Keratinocyte (primary cell): Measurements from ENCODE around the gene RNASE3. TPM values are rescaled to one million over a fixed set of nuclear protein-coding genes. Genes with fewer than 3 reads are reported as not detected.
A peak's percentile ranks its signal among the peaks of the same experiment; 100 is the strongest.

ENCODE experiments used
- DNase-seq: peaks from one replicate; pipeline ENCODE4 v3.0.0-alpha.2; 2011; ENCODE audit warnings: low read depth, missing footprints, low spot score
- FAIRE-seq: peaks from 2 replicates; lab custom pipeline; 2011; peaks lifted over from hg19 to GRCh38; lab: Jason Lieb, UNC
- H2AFZ ChIP-seq: 2 replicates; pipeline ENCODE4 v1.6.0; 2012; ENCODE audit warnings: low read length, control low read depth, inconsistent platforms; ENCODE audit not compliant: control insufficient read depth
- H3K27ac ChIP-seq: 2 replicates; pipeline ENCODE4 v1.5.1; 2011; ENCODE audit warnings: low read length; ENCODE audit not compliant: control insufficient read depth, insufficient read depth
- H3K27me3 ChIP-seq: 3 replicates; pipeline ENCODE4 v1.6.0; 2011; ENCODE audit warnings: low read length; ENCODE audit not compliant: control insufficient read depth, insufficient read depth; ENCODE audit errors: extremely low read depth
- H3K36me3 ChIP-seq, 2 experiments: 2 replicates in 1 of 2; 3 replicates in 1 of 2; pipeline ENCODE4 v1.5.1; 2011; ENCODE audit warnings: low read length in 2 of 2, mild to moderate bottlenecking in 1 of 2; ENCODE audit not compliant: control insufficient read depth in 2 of 2, insufficient read depth in 2 of 2; ENCODE audit errors: extremely low read depth in 1 of 2
- H3K4me1 ChIP-seq: 3 replicates; pipeline ENCODE4 v1.5.1; 2011; ENCODE audit warnings: low read length; ENCODE audit not compliant: control insufficient read depth, insufficient read depth; ENCODE audit errors: extremely low read depth
- H3K4me2 ChIP-seq: 3 replicates; pipeline ENCODE4 v1.6.0; 2011; ENCODE audit warnings: low read depth, low read length; ENCODE audit not compliant: control insufficient read depth, insufficient read depth; ENCODE audit errors: extremely low read depth
- H3K4me3 ChIP-seq, 3 experiments: fragments of 200-600 bp in 1 of 3; sonication (generic) in 1 of 3; 2 replicates in 2 of 3; 3 replicates in 1 of 3; pipeline ENCODE4 v1.5.1; 2011 to 2016; ENCODE audit warnings: low read length in 3 of 3, mild to moderate bottlenecking in 3 of 3, control low read depth in 2 of 3, inconsistent platforms in 1 of 3, low read depth in 1 of 3, mixed read lengths in 1 of 3, mixed run types in 1 of 3, moderate library complexity in 1 of 3; ENCODE audit not compliant: control insufficient read depth in 2 of 3, insufficient read depth in 2 of 3; ENCODE audit errors: extremely low read depth in 1 of 3
- H3K79me2 ChIP-seq: 2 replicates; pipeline ENCODE4 v1.6.0; 2012; ENCODE audit warnings: low read length; ENCODE audit not compliant: control insufficient read depth, insufficient read depth
- H3K9ac ChIP-seq: 3 replicates; pipeline ENCODE4 v1.6.0; 2011; ENCODE audit warnings: low read length; ENCODE audit not compliant: control insufficient read depth, insufficient read depth; ENCODE audit errors: extremely low read depth
- H3K9me1 ChIP-seq: 3 replicates; pipeline ENCODE4 v1.6.0; 2011; ENCODE audit warnings: low read length; ENCODE audit not compliant: control insufficient read depth, insufficient read depth; ENCODE audit errors: extremely low read depth
- H3K9me3 ChIP-seq: 2 replicates; pipeline ENCODE4 v1.5.1; 2012; ENCODE audit warnings: low read depth, low read length; ENCODE audit not compliant: control insufficient read depth
- H4K20me1 ChIP-seq: 3 replicates; pipeline ENCODE4 v1.6.0; 2011; ENCODE audit warnings: low read length; ENCODE audit not compliant: control insufficient read depth, insufficient read depth; ENCODE audit errors: extremely low read depth
- EZH2 ChIP-seq: IDR thresholded peaks from one replicate; pipeline ENCODE4 v1.6.1; 2012; ENCODE audit warnings: inconsistent platforms, mild to moderate bottlenecking, low read length, moderate library complexity
- dilution Hi-C: fragments of 300-500 bp; cut with MboI; formaldehyde crosslinking; loops from one replicate; pipeline ENCODE4 v1.7.0; 2020; ENCODE audit warnings: low sequenced_read_pairs; ENCODE audit not compliant: extremely low pct_ligation_motif_present
- polyA plus RNA-seq, 5 experiments: library from polyadenylated mRNA; depleted of rRNA in 3 of 5; stranded (reverse) in 3 of 5; stranded (forward) in 1 of 5; unstranded in 1 of 5; fragments of >200 nt; gene quantifications; 1 replicate in 1 of 5; 2 replicates in 3 of 5; 3 replicates in 1 of 5; pipeline versions ENCODE4 v1.2.1 to v1.2.3, GENCODE V29; 2011 to 2012; ENCODE audit warnings: missing spikeins in 2 of 5, low read depth in 1 of 5, low replicate concordance in 1 of 5
- TF ChIP-seq, protein P1 (sequence below), 3 experiments: IDR thresholded peaks in 1 of 3; conservative IDR thresholded peaks in 1 of 3; optimal IDR thresholded peaks in 1 of 3; 2 replicates in 2 of 3; 3 replicates in 1 of 3; pipeline versions ENCODE3 to v1.5.1; 2011; ENCODE audit warnings: low read length in 3 of 3, mild to moderate bottlenecking in 3 of 3, moderate library complexity in 2 of 3, control low read depth in 1 of 3, inconsistent platforms in 1 of 3; ENCODE audit not compliant: insufficient read depth in 2 of 3; ENCODE audit errors: extremely low read depth in 1 of 3

The RNASE3 gene
- polyA plus RNA-seq, 1 donor (not counting 4 experiments of a cell fraction or from before 2014, with no cell fraction given) = not detected

DNA sequence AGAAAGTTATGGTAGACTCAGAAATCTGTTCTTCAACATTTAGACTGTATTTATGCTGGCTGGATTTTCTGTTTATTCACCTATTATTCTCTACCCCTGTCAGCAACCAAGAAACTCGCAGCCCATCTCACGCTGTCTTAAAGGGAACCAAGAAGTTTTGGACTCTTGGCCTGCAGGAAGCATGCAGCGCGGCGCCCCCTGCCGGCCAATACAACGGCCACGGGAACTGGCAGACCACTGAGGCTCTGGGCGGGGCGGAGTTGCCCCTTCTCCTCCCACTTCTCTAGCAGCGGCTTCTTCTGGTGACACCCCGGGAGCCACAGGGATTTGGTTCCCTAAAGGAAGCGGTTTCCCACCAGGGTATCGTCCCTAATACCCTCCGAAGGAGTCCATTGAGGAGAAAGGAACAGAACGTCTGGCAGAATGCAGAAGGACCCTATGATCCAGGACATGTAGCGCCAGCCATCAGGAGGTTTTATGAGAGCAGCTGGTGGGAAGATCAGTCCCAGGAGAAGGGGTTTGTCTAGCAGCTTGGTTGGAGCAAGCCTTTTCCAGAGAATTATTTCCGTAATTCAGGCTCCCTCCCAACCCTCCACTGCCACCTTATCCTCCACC is 43.1 kb downstream of the RNASE3 start:
- no peaks in the 10 kb centered on the region for H3K4me1 ChIP-seq
- H3K4me2 ChIP-seq = no peak overlapping the region
- H3K36me3 ChIP-seq = no peaks in the 10 kb centered on the region
- FAIRE-seq (no peak), DNase-seq (no peak)
- no peak overlapping the region for H3K27ac ChIP-seq
- TF ChIP-seq, protein P1, sequence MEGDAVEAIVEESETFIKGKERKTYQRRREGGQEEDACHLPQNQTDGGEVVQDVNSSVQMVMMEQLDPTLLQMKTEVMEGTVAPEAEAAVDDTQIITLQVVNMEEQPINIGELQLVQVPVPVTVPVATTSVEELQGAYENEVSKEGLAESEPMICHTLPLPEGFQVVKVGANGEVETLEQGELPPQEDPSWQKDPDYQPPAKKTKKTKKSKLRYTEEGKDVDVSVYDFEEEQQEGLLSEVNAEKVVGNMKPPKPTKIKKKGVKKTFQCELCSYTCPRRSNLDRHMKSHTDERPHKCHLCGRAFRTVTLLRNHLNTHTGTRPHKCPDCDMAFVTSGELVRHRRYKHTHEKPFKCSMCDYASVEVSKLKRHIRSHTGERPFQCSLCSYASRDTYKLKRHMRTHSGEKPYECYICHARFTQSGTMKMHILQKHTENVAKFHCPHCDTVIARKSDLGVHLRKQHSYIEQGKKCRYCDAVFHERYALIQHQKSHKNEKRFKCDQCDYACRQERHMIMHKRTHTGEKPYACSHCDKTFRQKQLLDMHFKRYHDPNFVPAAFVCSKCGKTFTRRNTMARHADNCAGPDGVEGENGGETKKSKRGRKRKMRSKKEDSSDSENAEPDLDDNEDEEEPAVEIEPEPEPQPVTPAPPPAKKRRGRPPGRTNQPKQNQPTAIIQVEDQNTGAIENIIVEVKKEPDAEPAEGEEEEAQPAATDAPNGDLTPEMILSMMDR (optimal IDR thresholded peaks at IDR 0.05 in 1 of 3, IDR thresholded peaks at IDR 0.05 in 1 of 3, conservative IDR thresholded peaks at IDR 0.05 in 1 of 3; ENCODE audit: extremely low read depth in 1 of 3, insufficient read depth in 2 of 3, low read length in 3 of 3) = peak; percentile 43 to 63 (median 58)
- TF ChIP-seq EZH2 = no peak
- H3K9me3 ChIP-seq = no peaks in the 10 kb centered on the region
- dilution Hi-C loops = no loop called here
- H2AFZ ChIP-seq = no peak overlapping the region
- no peak overlapping the region for H3K4me3 ChIP-seq
- H3K9me1 ChIP-seq = no peaks in the 10 kb centered on the region
- no peaks in the 10 kb centered on the region for H4K20me1 ChIP-seq
- no peaks in the 10 kb centered on the region for H3K27me3 ChIP-seq
- no peaks in the 10 kb centered on the region for H3K79me2 ChIP-seq
- H3K9ac ChIP-seq = no peak overlapping the region

DNA sequence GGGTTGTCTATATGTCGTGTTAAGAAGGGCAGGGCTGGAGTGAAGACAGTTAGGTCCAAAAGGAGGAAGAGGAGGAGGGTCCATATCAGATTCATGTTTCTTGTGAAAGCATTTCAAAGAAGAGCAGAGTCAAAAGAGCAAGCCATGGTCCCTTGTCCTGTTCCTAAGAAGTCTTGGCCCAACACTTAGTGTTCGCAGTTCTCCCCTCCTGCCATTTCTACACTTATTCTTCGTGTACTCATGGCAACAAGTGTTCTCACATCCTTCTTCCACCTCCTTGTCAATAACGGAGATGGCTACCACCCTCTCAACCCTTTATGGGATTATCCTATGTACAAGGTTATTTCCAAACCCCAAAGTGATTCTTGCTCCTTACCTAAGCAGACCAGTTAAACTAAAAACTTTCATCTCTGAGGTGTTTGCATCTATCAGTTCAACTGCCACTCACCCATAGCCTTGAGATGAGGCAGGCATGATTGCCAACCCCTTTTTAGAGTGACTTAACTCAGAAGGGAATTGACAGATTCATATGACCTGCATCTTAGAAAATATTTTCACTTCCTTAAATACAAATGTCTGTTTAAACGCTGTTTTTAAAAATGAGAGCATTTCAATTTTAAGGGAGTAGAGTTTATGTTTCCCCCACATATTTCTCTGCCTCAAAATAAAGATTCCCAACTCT is 44.3 kb downstream of the RNASE3 start:
- H3K9me3 ChIP-seq = no peaks in the 10 kb centered on the region
- H3K4me3 ChIP-seq = no peak overlapping the region
- H3K4me2 ChIP-seq = no peak overlapping the region
- H3K36me3 ChIP-seq = no peaks in the 10 kb centered on the region
- H2AFZ ChIP-seq = no peak overlapping the region
- DNase-seq (no peak), FAIRE-seq (no peak)
- no peak for TF ChIP-seq EZH2
- TF ChIP-seq, protein P1 (optimal IDR thresholded peaks at IDR 0.05 in 1 of 3, IDR thresholded peaks at IDR 0.05 in 1 of 3, conservative IDR thresholded peaks at IDR 0.05 in 1 of 3; ENCODE audit: extremely low read depth in 1 of 3, insufficient read depth in 2 of 3, low read length in 3 of 3) = no peak
- no peaks in the 10 kb centered on the region for H3K79me2 ChIP-seq
- H4K20me1 ChIP-seq = no peaks in the 10 kb centered on the region
- H3K4me1 ChIP-seq = no peaks in the 10 kb centered on the region
- H3K27me3 ChIP-seq = no peaks in the 10 kb centered on the region
- H3K9ac ChIP-seq = no peak overlapping the region
- dilution Hi-C loops = no loop called here
- no peak overlapping the region for H3K27ac ChIP-seq
- H3K9me1 ChIP-seq = no peaks in the 10 kb centered on the region

Other genes with a start within 250 kb of the RNASE3 start
- gene OR6S1, start 249.7 kb upstream of the RNASE3 start, polyA plus RNA-seq = not detected in 3 replicates
- gene RNASE4, start 206.8 kb upstream of the RNASE3 start, polyA plus RNA-seq = 5.5 to 12.8 TPM (median 9.5 TPM) in 3 replicates
- 3.7 to 4.4 TPM (median 4.0 TPM) in 3 replicates for gene ANG, start 202.6 kb upstream of the RNASE3 start, polyA plus RNA-seq
- gene EDDM3A, start 145.5 kb upstream of the RNASE3 start, polyA plus RNA-seq = not detected in 3 replicates
- gene EDDM3B, start 123.0 kb upstream of the RNASE3 start, polyA plus RNA-seq = not detected in 3 replicates
- gene RNASE6, start 110.1 kb upstream of the RNASE3 start, polyA plus RNA-seq = not detected in 3 replicates
- 0.09 TPM in 1 of 3 replicates, not detected in the others for gene RNASE1, start 88.5 kb upstream of the RNASE3 start, polyA plus RNA-seq
- not detected in 3 replicates for gene RNASE2, start 64.1 kb downstream of the RNASE3 start, polyA plus RNA-seq
- 51.3 to 63.5 TPM (median 61.9 TPM) in 3 replicates for gene METTL17, start 98.6 kb downstream of the RNASE3 start, polyA plus RNA-seq
- gene SLC39A2, start 107.9 kb downstream of the RNASE3 start, polyA plus RNA-seq = 0.37 to 1.2 TPM (median 0.94 TPM) in 3 replicates
- 11.1 to 15.4 TPM (median 12.5 TPM) in 3 replicates for gene NDRG2, start 133.7 kb downstream of the RNASE3 start, polyA plus RNA-seq
- gene TPPP2, start 138.8 kb downstream of the RNASE3 start, polyA plus RNA-seq = not detected in 3 replicates
- gene RNASE13, start 143.4 kb downstream of the RNASE3 start, polyA plus RNA-seq = not detected in 3 replicates
- gene RNASE7, start 151.0 kb downstream of the RNASE3 start, polyA plus RNA-seq = 17.4 to 36.6 TPM (median 19.0 TPM) in 3 replicates
- not detected in 3 replicates for gene RNASE8, start 166.4 kb downstream of the RNASE3 start, polyA plus RNA-seq
- 8.7 to 14.4 TPM (median 11.9 TPM) in 3 replicates for gene ARHGEF40, start 178.9 kb downstream of the RNASE3 start, polyA plus RNA-seq
- gene ZNF219, start 207.3 kb downstream of the RNASE3 start, polyA plus RNA-seq = 23.1 to 35.3 TPM (median 24.8 TPM) in 3 replicates
- 1.1 to 1.4 TPM (median 1.3 TPM) in 3 replicates for gene TMEM253, start 209.7 kb downstream of the RNASE3 start, polyA plus RNA-seq